ENCODE measurements around the gene RTL3. TPM values are rescaled to one million over a fixed set of nuclear protein-coding genes. Genes with fewer than 3 reads are reported as not detected.

RTL3 gene
- total RNA-seq, 1 experiment from 2014 or later: 0.29 TPM

DNA sequence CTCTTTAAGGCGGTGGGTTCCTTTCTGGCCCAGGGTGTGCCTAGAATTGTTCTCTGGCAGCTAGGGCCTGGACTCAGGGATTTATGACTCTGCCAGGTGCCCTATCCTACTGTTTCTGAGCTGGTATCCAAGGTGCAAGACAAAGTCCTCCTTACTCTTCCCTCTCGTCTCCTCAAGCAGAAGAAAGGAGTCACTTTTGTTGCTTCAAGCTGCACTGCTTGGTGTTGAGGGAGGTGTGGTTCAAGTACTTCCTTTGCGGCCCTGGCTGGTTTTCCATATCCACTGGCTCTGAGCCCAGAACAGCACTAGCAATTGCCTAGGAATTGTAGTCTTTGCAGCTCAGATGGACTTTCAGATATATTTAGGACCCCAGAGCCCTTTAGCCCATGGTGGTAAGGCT, 39.3 kb downstream of the RTL3 start:
- no peak for DNase-seq (ENCODE audit: low read depth)

DNA sequence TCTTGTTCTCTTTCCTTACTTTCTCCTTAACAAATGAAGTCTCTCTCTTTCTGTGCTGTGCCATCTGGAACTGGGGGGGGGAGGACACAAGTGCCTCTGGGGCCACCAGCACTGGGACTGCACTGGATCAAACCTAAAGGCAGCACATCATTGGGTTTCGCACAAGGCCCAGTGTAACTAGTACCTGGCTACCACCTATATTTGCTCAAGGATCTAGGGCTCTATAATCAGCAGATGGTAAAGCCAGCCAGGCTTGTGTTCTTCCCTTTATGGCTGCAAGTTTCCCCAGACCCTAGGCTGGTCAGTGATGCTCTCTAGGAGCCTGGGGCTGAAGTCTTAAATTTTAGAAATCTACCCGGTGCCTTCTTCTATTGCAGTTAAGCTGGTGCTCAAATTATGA, 40.1 kb downstream of the RTL3 start:
- DNase-seq (ENCODE audit: low read depth): no peak

DNA sequence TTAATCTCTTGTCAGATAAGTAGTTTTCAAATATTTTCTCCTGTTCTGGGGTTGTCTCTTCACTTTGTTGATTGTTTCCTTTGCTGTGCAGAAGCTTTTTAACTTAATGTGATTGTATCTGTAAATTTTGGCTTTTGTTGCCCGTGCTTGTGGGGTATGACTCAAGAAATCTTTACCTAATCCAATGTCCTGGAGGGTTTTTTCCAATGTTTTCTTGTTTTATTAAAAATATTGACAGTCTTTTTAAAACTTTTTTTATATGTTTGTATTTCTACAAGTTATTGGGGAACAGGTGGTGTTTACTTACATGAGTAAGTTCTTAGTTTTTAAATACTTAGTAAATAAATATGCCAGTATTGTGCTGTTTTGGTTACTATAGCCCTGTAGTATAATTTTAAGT, 44.9 kb downstream of the RTL3 start:
- DNase-seq (ENCODE audit: low read depth): no peak

Other genes starting within 250 kb of the RTL3 start
- 2.4 and 3.8 TPM in 2 replicates for gene LPAR4, start 88.4 kb upstream of the RTL3 start, total RNA-seq (2014; rRNA removed)

All from LHCN-M2 (cell line).